ENCODE results near the gene RUNX2.

DNA sequence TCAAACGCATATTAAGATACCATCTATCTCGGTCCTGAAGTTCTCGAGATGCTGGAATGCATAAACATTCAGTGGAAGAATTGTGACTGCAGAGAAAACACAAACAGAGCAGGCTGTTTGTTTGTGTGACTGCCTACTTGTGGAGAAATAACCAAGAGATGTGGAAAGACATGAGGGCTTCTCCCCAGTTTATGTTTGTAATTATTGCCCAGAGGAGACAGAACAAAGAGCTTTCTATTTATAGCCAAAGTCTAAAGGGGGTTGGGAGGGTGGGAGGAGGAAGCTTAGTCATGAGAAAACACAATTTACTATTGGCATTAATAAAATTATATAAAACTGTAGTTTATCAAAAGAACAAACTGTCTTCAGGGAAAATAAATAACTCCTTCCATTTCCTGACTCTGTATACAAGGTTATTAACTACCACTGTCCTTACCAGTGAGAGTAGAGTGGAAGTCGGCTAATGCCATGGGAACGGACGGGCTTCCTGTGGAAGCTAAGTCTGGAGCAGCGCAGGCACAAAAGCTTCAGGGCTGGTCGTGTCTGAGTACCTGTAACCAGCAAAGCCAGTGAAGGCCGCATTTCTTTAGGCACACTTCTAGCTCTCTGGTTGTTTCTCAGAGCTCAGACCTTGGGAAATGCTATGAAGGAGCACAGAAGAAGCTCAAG is 249.8 kb downstream of the RUNX2 start:
- TF ChIP-seq EZH2 (IDR thresholded peaks at IDR 0.05; ENCODE audit: borderline replicate concordance): no peak
- TF ChIP-seq, protein P1, sequence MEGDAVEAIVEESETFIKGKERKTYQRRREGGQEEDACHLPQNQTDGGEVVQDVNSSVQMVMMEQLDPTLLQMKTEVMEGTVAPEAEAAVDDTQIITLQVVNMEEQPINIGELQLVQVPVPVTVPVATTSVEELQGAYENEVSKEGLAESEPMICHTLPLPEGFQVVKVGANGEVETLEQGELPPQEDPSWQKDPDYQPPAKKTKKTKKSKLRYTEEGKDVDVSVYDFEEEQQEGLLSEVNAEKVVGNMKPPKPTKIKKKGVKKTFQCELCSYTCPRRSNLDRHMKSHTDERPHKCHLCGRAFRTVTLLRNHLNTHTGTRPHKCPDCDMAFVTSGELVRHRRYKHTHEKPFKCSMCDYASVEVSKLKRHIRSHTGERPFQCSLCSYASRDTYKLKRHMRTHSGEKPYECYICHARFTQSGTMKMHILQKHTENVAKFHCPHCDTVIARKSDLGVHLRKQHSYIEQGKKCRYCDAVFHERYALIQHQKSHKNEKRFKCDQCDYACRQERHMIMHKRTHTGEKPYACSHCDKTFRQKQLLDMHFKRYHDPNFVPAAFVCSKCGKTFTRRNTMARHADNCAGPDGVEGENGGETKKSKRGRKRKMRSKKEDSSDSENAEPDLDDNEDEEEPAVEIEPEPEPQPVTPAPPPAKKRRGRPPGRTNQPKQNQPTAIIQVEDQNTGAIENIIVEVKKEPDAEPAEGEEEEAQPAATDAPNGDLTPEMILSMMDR (IDR thresholded peaks at IDR 0.05; ENCODE audit: poor library complexity): no peak

Data from hepatocyte (in vitro differentiated cells).